ENCODE data around the gene CHI3L2. TPM values are rescaled to one million over a fixed set of nuclear protein-coding genes. Genes with fewer than 3 reads are reported as not detected.

The CHI3L2 gene
- total RNA-seq, 4 donors from 2014 or later: 0.69 to 0.77 TPM; not detected in 2

DNA sequence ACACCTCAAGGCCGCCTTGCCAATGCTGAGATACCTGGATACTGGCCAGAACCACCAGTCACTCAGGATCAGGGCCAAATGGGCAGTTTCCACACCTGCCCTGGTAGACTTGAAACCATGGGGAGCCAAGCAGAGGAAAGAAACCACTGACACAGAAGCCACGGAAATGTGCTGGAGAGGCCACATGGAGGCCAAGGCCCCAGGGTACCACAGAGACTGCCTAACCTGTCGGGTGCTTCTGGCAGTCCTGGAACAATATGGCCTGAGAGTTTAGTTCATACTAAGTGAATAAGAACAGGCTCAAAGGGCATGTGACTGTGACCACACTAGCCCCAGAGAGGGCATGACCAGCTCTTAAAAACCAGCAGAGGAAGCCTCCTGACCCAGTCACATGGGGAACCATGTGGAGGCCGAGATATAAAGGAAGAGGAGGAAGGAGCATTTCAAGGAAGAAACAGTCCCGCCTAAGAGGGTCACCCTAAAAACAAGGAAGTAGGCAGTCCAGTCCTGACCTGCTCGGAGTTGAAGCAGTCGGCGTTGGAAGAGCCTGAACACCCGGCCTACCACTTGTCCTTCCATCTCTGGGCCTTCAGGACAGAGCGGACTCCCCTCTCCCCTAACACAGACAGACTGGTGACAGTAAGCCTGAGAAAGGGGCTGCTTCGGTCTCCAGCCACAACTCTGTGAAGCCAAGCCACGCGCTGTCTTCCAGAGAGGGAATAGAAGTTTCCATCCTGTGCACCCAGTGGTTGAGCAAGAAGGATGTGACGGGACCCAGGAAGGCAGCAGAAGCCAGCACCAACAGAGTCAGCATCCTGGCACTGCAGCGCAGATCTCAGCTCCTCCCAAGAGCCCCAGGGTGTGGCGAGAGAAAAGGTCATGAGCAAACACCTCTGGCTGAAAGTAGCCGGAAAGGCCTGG, 27.4 kb upstream of the CHI3L2 start, which contains the start of gene DENND2D:
DENND2D (minus strand) TSS at position 766 of the 921 bp plus-strand sequence; CDS start at position 579, 187 bp downstream.
- peak in 1 of 2 donors; percentile 27 for DNase-seq
- TF ChIP-seq, protein P1, sequence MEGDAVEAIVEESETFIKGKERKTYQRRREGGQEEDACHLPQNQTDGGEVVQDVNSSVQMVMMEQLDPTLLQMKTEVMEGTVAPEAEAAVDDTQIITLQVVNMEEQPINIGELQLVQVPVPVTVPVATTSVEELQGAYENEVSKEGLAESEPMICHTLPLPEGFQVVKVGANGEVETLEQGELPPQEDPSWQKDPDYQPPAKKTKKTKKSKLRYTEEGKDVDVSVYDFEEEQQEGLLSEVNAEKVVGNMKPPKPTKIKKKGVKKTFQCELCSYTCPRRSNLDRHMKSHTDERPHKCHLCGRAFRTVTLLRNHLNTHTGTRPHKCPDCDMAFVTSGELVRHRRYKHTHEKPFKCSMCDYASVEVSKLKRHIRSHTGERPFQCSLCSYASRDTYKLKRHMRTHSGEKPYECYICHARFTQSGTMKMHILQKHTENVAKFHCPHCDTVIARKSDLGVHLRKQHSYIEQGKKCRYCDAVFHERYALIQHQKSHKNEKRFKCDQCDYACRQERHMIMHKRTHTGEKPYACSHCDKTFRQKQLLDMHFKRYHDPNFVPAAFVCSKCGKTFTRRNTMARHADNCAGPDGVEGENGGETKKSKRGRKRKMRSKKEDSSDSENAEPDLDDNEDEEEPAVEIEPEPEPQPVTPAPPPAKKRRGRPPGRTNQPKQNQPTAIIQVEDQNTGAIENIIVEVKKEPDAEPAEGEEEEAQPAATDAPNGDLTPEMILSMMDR (IDR thresholded peaks at IDR 0.05): no peak
- TF ChIP-seq POLR2A (IDR thresholded peaks at IDR 0.05): no peak
- intact Hi-C loops (cut with DNase I; ENCODE audit: low total_unique reads): no loop called here
- Histone ChIP-seq H3K4me3 (no peak within 1 kb of the TSS), H3K27me3 (no peaks in the 10 kb centered on the region), H3K9me3 (no peaks in the 10 kb centered on the region), H3K36me3 (no peaks in the 10 kb centered on the region), H3K4me1 (no peaks in the 10 kb centered on the region), H3K27ac (no peak within 1 kb of the TSS)

DNA sequence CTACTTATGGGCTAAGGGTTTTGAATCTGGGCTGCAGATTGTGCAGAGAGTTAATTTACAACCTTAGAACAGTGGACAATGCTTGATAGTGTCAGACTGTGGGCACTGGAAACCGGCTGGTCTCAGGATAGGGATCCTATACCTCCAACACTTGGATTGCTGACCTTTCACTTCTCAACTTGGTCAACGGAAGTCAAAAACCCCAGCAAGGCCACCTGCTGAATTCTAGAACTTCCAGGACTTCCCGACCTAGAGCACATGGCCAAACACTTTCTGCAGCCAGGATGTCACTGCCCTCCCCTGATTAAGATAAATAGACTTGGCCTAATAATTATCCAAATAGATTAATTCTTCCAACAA, 26.7 kb upstream of the CHI3L2 start:
- Histone ChIP-seq H3K36me3 (no peaks in the 10 kb centered on the region), H3K27ac (no peak overlapping the region), H3K27me3 (no peaks in the 10 kb centered on the region), H3K9me3 (no peaks in the 10 kb centered on the region), H3K4me3 (no peak overlapping the region), H3K4me1 (no peaks in the 10 kb centered on the region)
- intact Hi-C loops (cut with DNase I; ENCODE audit: low total_unique reads): no loop called here
- no peak for DNase-seq
- TF ChIP-seq POLR2A (IDR thresholded peaks at IDR 0.05): no peak
- TF ChIP-seq, protein P1 (IDR thresholded peaks at IDR 0.05): no peak

DNA sequence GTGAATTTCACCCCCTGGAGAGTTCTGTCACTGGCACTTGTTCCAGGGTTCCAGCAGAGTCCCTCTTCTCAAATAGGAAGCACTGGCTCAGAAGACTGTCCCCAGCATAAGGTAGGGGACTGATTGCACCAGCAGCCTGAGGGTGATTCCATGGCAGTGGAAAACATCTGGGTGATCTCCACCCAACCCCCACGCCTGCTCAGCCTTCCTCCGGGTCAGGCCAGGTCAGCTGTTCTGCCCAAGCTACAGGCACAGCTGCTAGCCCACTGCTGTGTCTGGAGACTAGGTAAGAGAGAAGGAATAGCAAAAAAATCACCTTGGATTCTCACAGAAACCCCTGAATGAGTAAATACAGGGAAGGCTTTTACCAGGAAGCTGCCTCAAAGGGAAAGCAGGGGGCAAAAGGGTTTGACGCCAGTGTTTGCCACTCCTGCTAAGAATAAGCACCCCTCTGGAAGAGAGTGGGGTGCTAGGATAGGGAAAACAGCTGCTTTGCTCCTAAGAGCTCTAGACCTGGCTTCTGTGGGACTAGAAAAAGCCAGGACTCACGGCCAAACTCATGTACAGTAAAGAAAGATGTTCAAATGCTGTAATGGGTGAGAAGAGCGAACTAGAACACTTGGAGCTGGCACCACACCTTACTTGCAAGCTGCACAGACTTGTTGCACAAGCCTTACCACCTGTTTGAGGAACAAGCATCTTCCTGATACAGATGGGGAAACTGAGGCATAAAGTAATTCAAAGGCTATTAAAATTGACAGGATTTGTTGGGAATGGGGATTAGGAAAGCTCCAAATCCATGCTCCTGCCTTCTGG, 26.0 kb upstream of the CHI3L2 start:
- TF ChIP-seq, protein P1 (IDR thresholded peaks at IDR 0.05): no peak
- no peak for TF ChIP-seq POLR2A (IDR thresholded peaks at IDR 0.05)
- intact Hi-C loops (cut with DNase I; ENCODE audit: low total_unique reads): no loop called here
- H3K9me3 ChIP-seq: no peaks in the 10 kb centered on the region
- H3K27me3 ChIP-seq: no peaks in the 10 kb centered on the region
- H3K36me3 ChIP-seq: no peaks in the 10 kb centered on the region
- H3K4me3 ChIP-seq: no peak overlapping the region
- H3K4me1 ChIP-seq: no peaks in the 10 kb centered on the region
- no peak overlapping the region for H3K27ac ChIP-seq
- DNase-seq: no peak

DNA sequence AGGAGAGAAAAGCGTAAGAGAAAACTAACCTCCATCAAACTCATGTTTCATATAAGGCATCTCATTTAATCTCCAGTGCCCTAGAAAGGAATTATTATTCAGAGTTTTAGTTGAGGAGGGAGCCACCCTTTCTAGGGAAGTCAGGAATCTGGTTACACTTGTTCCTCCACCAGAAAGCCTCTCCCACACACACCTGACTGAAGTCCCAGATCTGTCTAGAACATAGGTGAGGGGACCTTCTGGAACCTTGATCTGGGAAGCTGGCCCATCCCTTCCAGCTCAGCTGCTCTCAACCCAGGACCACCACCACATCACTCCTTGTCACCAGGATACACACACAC, 25.2 kb upstream of the CHI3L2 start:
- DNase-seq: no peak
- Histone ChIP-seq H3K4me1 (no peaks in the 10 kb centered on the region), H3K4me3 (no peak overlapping the region), H3K27me3 (no peaks in the 10 kb centered on the region), H3K36me3 (no peaks in the 10 kb centered on the region), H3K27ac (no peak overlapping the region), H3K9me3 (no peaks in the 10 kb centered on the region)
- TF ChIP-seq POLR2A (IDR thresholded peaks at IDR 0.05): no peak
- TF ChIP-seq, protein P1 (IDR thresholded peaks at IDR 0.05): no peak
- intact Hi-C loops (cut with DNase I; ENCODE audit: low total_unique reads): no loop called here
